Mucosa of rectum (tissue), 2 donors: Measurements from ENCODE around the gene JADE3.

Experiments
- H3K27ac ChIP-seq, 2 donors: one replicate each; pipeline ENCODE4 v1.7.0; 2013; ENCODE audit warnings: inconsistent platforms in 2 of 2, low read depth in 2 of 2, low read length in 2 of 2
- H3K27me3 ChIP-seq, 2 donors: one replicate each; pipeline ENCODE4 v1.7.0; 2013; ENCODE audit warnings: low read length in 2 of 2; ENCODE audit not compliant: control insufficient read depth in 2 of 2, insufficient read depth in 2 of 2
- H3K36me3 ChIP-seq, 2 donors: one replicate each; pipeline ENCODE4 v1.7.0; 2013; ENCODE audit warnings: low read length in 2 of 2; ENCODE audit not compliant: control insufficient read depth in 2 of 2, insufficient read depth in 2 of 2
- H3K4me1 ChIP-seq, 2 donors: one replicate each; pipeline ENCODE4 v1.7.0; 2013; ENCODE audit warnings: low read length in 2 of 2, mild to moderate bottlenecking in 1 of 2; ENCODE audit not compliant: control insufficient read depth in 2 of 2, insufficient read depth in 2 of 2
- H3K4me3 ChIP-seq, 2 donors: one replicate each; pipeline ENCODE4 v1.7.0; 2013; ENCODE audit warnings: low read length in 2 of 2
- H3K9ac ChIP-seq, 2 donors: one replicate each; pipeline ENCODE4 v1.7.0; 2013; ENCODE audit warnings: low read length in 2 of 2, low read depth in 1 of 2, mild to moderate bottlenecking in 1 of 2
- H3K9me3 ChIP-seq, 2 donors: one replicate each; pipeline ENCODE4 v1.7.0; 2013; ENCODE audit warnings: low read length in 2 of 2; ENCODE audit not compliant: control insufficient read depth in 2 of 2
- donor health status: healthy.
- donor health status: Normal muscosa, but diverticular disease.

JADE3 gene

DNA sequence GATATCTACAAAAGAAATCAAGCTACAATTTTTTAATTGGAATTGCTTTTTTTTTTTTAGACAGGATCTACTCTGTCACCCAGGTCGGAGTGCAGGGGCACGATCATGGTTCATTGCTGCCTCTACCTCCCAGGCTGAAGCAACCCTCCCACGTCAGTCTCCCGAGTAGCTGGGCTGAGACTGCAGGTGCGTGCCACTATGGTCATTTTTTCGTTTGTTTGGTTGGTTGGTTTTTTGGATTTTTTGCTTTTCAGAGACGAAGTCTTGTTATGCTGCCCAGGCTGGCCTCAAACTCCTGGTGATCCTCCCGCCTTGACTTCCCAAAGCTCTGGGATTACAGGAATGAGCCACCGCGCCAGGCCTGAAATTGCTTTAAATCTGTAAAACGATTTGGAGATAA lies 181.6 kb downstream of the JADE3 start:
- Histone ChIP-seq H3K4me3 (no peak overlapping the region), H3K27me3 (peaks cover 0 to 8% of the 10 kb centered on the region in 2 donors), H3K36me3 (no peaks in the 10 kb centered on the region), H3K9ac (no peak overlapping the region), H3K4me1 (no peaks in the 10 kb centered on the region), H3K27ac (no peak overlapping the region), H3K9me3 (no peaks in the 10 kb centered on the region)

DNA sequence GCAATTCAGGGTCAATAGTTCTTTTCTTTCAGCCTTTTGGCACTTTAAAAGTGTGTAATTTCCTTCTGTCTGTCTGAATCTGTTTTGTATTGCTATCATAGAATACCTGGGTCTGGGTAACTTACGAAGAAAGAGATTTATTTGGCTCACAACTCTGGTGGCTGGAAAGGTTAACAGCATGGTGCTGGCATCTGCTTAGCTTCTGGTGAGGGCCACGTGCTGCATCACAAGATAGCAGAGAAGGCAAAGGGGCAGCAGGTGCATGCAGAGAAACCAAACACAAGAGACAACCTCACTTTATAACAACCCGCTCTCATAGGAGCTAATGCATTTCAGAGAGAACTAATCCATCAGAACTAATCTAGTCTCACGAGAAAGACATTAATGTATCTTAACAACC lies 184.8 kb downstream of the JADE3 start:
- Histone ChIP-seq H3K9me3 (no peaks in the 10 kb centered on the region), H3K4me1 (no peaks in the 10 kb centered on the region), H3K4me3 (no peak overlapping the region)

DNA sequence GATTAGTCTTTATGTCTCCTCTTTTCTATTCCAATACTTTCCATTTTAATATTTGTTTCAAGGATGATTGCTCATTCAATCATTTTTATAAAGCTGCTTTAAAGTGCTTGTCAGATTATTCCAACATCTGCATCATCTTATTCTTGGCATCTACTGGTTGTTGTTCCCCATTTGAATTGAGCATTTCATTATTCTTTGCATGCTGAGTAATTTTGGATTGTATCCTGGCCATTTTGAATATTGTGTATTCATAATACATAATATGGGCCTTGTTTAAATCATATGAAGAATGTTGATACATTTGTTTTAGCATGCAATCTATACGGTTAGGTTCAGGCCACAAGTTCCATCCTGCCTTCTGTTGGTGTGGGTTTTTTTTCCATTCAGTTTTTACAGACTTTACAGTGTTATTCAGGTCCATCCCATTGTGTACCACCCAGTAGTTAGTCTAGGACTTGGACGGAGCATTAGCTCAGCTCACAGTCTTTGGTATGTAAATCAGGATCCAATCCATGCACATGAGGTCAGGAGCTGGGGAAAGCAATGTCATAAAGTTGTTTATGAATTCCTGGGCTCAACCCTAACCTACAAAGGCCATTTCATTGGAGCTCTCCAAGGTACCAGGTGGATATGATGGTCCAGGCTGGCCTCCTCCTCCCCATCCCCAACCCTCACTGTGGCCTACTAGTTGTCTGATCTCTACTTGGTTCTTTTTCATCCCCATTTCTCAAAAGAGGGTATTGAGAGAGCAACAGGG lies 186.3 kb downstream of the JADE3 start:
- Histone ChIP-seq H3K9me3 (no peaks in the 10 kb centered on the region), H3K4me1 (no peaks in the 10 kb centered on the region), H3K4me3 (no peak overlapping the region), H3K27me3 (peaks cover 3 to 5% of the 10 kb centered on the region in 2 donors), H3K9ac (no peak overlapping the region), H3K36me3 (no peaks in the 10 kb centered on the region), H3K27ac (no peak overlapping the region)

More for the DNA sequence above, 184.8 kb downstream of the JADE3 start:
- peaks cover 5 to 8% of the 10 kb centered on the region in 2 donors for H3K27me3 ChIP-seq
- no peak overlapping the region for H3K27ac ChIP-seq
- H3K36me3 ChIP-seq = no peaks in the 10 kb centered on the region
- H3K9ac ChIP-seq = no peak overlapping the region

DNA sequence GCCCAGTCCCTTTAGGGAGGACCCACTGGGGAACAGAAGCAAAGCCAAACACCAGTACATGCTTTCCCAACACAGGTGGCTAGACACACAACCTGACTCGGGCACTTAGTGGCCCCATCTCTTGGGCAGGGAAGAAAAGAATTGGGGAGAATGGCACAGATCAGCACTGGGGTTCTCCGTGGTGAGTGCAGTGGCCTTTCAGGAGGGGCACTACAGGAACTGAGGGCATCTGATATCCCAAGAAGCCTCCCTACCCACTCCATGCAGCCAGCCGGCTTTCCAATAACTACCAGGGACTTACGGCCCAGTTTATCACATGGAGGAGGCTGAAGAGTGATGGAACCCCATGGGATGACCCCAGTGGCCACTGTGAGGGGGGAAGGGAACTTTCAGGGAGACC lies 189.0 kb downstream of the JADE3 start:
- no peak overlapping the region for H3K4me3 ChIP-seq
- H3K9ac ChIP-seq = no peak overlapping the region
- H3K27ac ChIP-seq = no peak overlapping the region
- no peaks in the 10 kb centered on the region for H3K4me1 ChIP-seq
- H3K9me3 ChIP-seq = no peaks in the 10 kb centered on the region
- H3K36me3 ChIP-seq = no peaks in the 10 kb centered on the region
- peaks cover 3 to 5% of the 10 kb centered on the region in 2 donors for H3K27me3 ChIP-seq
